ENCODE measurements around the gene TEX54.

DNA sequence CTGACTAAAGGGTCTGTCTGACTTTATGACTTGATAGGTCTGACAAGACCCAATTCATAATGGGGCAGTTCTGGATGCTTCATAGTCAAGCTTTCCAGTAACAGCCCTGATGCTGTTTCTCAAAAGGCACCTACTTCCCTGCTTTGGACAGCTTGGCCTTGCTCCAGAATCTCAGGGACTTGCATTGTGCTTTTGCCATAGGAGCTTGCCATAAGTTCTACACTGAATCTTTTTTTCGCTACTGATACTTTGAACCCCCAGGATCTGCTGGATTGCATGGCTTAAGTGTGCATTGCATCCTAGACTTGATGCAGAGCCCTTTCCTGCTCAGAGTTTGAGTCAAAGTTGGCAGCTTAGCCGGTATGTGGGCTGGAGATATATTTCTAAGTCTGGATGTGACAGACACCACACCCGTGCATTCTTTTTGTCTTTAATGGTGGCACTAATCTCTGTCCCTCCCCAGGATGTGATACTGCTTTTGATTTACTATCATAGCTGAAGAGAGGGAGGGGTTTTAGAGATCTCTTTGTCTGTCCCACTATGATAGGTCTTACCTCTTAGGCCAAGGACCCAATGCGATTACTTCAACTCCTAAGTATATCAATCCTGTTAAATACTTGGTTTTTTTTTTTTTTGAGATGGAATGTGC lies 31.2 kb upstream of the TEX54 start:
- TF ChIP-seq, protein P1, sequence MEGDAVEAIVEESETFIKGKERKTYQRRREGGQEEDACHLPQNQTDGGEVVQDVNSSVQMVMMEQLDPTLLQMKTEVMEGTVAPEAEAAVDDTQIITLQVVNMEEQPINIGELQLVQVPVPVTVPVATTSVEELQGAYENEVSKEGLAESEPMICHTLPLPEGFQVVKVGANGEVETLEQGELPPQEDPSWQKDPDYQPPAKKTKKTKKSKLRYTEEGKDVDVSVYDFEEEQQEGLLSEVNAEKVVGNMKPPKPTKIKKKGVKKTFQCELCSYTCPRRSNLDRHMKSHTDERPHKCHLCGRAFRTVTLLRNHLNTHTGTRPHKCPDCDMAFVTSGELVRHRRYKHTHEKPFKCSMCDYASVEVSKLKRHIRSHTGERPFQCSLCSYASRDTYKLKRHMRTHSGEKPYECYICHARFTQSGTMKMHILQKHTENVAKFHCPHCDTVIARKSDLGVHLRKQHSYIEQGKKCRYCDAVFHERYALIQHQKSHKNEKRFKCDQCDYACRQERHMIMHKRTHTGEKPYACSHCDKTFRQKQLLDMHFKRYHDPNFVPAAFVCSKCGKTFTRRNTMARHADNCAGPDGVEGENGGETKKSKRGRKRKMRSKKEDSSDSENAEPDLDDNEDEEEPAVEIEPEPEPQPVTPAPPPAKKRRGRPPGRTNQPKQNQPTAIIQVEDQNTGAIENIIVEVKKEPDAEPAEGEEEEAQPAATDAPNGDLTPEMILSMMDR (conservative IDR thresholded peaks at IDR 0.05), result no peak
- TF ChIP-seq ZFX (IDR thresholded peaks at IDR 0.05), result no peak
